Tibial nerve (tissue), 4 donors: Measurements from ENCODE around the gene TTN.

Experiments
- EP300 ChIP-seq, 2 donors: sonication (generic); formaldehyde crosslinking; IDR thresholded peaks; one replicate each; pipeline ENCODE4 v1.6.1; 2017; ENCODE audit warnings: antibody characterized with exemption in 2 of 2, mild to moderate bottlenecking in 1 of 2
- TF ChIP-seq, protein P1 (sequence below), 5 experiments: fragments of 200-600 bp in 3 of 5; fragments of 450-650 bp in 2 of 5; sonication (generic) in 3 of 5; IDR thresholded peaks; one replicate each; pipeline ENCODE4 v1.5.1; 2016 to 2019; ENCODE audit warnings: antibody characterized with exemption in 5 of 5, mild to moderate bottlenecking in 3 of 5, moderate library complexity in 2 of 5

DNA sequence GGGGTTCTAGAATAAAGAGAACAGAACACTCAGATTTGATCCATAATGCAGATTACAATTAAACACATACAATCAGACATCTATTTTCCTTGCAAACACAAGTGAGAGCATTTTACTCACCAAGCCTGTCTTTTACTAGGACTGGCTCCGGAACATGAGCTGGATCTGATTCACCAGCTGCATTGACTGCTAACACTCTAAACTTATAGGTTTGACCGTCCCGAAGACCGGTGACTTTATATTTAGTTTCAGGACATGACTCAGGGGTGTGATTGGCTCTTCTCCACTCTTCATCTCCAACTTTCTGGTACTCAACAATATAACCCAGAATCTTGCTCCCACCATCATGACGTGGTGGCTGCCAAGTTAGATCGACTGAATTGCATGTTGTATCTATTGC, 214.6 kb downstream of the TTN start:
- no peak for TF ChIP-seq EP300 (IDR thresholded peaks at IDR 0.05)
- TF ChIP-seq, protein P1, sequence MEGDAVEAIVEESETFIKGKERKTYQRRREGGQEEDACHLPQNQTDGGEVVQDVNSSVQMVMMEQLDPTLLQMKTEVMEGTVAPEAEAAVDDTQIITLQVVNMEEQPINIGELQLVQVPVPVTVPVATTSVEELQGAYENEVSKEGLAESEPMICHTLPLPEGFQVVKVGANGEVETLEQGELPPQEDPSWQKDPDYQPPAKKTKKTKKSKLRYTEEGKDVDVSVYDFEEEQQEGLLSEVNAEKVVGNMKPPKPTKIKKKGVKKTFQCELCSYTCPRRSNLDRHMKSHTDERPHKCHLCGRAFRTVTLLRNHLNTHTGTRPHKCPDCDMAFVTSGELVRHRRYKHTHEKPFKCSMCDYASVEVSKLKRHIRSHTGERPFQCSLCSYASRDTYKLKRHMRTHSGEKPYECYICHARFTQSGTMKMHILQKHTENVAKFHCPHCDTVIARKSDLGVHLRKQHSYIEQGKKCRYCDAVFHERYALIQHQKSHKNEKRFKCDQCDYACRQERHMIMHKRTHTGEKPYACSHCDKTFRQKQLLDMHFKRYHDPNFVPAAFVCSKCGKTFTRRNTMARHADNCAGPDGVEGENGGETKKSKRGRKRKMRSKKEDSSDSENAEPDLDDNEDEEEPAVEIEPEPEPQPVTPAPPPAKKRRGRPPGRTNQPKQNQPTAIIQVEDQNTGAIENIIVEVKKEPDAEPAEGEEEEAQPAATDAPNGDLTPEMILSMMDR (IDR thresholded peaks at IDR 0.05): no peak
